ENCODE measurements around the gene OGG1.

The OGG1 gene

DNA sequence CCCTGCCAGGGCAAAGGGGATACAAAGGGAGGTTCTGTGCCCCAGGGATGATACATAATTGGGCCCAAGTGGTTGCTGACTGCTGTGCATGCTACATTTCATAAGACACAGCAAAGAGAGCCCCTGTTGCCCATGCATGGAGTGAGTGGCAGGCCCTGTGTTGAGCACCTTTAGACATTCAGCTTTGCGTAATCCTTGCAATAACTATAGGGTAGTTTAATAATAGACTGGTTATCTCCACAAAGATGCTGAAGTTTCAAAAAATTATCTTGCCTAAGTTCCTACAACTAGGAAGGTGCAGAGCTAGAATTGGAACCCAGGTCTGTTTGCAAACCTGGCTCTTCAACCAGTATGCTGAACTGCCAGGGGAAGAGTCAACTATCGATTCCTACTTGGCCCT, 1.7 kb upstream of the OGG1 start:
- ChIA-PET CTCF (interaction anchor here (1.5 kb wide), 2 partner anchors 13 to 15 kb away, joined by 4 to 5 read pairs; no protein-coding TSS in a partner anchor), POLR2A (no interaction called here)
- TF ChIP-seq, protein P1, sequence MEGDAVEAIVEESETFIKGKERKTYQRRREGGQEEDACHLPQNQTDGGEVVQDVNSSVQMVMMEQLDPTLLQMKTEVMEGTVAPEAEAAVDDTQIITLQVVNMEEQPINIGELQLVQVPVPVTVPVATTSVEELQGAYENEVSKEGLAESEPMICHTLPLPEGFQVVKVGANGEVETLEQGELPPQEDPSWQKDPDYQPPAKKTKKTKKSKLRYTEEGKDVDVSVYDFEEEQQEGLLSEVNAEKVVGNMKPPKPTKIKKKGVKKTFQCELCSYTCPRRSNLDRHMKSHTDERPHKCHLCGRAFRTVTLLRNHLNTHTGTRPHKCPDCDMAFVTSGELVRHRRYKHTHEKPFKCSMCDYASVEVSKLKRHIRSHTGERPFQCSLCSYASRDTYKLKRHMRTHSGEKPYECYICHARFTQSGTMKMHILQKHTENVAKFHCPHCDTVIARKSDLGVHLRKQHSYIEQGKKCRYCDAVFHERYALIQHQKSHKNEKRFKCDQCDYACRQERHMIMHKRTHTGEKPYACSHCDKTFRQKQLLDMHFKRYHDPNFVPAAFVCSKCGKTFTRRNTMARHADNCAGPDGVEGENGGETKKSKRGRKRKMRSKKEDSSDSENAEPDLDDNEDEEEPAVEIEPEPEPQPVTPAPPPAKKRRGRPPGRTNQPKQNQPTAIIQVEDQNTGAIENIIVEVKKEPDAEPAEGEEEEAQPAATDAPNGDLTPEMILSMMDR (IDR thresholded peaks at IDR 0.05; ENCODE audit: insufficient read depth, low read length, missing control alignments): no peak
- no peak for DNase-seq (ENCODE audit: low read depth, low spot score)
- no peak overlapping the region for H3K4me3 ChIP-seq (ENCODE audit: low read depth, low read length)

DNA sequence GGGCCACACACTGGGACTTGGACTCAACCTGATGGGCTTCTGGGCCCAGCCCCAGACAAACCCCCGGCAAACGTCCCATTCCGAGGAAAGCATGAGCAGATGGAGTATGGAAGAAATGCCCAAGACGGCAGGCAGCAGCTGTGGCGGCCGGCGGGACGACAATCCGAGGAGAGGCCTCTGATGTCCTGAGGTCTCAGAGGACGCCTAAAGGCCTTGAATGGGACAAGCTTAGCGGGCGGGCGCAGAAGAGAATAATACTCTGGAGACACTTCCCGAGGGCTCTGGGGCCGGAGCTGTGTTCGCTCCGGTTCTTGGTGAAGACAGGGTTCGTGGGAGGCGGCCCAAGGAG, 482 bp upstream of the OGG1 start:
- H3K4me3 ChIP-seq (ENCODE audit: low read depth, low read length): peak overlapping the region; percentile 92
- CTCF ChIA-PET: interaction anchor here (1.0 to 2.2 kb wide), 7 partner anchors 11 to 778 kb away, joined by 3 to 8 read pairs (median 6); partner anchors contain the start of gene BRPF1
- TF ChIP-seq, protein P1 (IDR thresholded peaks at IDR 0.05; ENCODE audit: insufficient read depth, low read length, missing control alignments): no peak
- POLR2A ChIA-PET: interaction anchor here (0.6 to 3.1 kb wide), 5 partner anchors 11 to 352 kb away, joined by 3 to 24 read pairs (median 8); partner anchors contain the start of genes ARPC4, BRPF1, CAMK1 and TADA3
- DNase-seq (ENCODE audit: low read depth, low spot score): no peak

DNA sequence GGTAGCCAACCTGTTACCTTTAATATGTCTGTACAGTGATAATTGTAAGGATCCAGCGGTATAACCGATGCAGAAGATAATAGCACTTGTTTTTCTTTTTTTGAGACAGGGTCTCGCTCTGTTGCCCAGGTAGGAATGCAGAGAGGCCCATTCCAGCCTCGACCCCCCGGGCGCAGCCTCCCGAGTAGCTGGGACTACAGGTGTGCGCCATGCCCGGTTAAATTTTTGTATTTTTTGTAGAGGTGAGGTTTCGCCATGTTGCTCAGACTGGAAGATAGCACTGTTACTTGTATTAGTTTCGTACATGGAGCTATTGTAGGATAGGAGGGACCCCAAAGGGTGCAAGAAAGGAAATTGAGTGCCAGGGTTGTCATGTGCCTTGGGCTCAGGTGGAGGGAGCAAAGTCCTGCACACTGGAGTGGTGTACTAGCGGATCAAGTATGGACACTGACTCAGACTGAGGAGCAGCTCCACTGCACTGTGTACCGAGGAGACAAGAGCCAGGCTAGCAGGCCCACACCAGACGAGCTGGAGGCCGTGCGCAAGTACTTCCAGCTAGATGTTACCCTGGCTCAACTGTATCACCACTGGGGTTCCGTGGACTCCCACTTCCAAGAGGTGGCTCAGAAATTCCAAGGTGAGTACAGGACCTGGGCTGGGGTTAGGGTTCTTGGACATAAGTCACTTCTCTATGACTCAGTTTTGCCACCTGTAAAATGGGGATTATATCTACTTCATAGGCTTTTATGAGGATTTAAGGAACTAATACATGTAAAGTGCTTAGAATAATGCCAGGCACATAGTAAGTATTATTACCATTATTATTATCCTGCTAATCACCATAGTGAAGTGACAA, 1.0 kb downstream of the OGG1 start:
- CTCF ChIA-PET: interaction anchor here (1.0 to 2.2 kb wide), 4 partner anchors 17 to 42 kb away, joined by 3 to 7 read pairs (median 5); partner anchors contain the start of genes ARPC4 and BRPF1
- TF ChIP-seq, protein P1 (IDR thresholded peaks at IDR 0.05; ENCODE audit: insufficient read depth, low read length, missing control alignments): no peak
- peak overlapping the region; percentile 92 for H3K4me3 ChIP-seq (ENCODE audit: low read depth, low read length)
- DNase-seq (ENCODE audit: low read depth, low spot score): no peak
- POLR2A ChIA-PET: interaction anchor here (3.1 kb wide), 1 partner anchor 19 kb away, joined by 24 read pairs; the partner anchor contains the start of gene BRPF1

DNA sequence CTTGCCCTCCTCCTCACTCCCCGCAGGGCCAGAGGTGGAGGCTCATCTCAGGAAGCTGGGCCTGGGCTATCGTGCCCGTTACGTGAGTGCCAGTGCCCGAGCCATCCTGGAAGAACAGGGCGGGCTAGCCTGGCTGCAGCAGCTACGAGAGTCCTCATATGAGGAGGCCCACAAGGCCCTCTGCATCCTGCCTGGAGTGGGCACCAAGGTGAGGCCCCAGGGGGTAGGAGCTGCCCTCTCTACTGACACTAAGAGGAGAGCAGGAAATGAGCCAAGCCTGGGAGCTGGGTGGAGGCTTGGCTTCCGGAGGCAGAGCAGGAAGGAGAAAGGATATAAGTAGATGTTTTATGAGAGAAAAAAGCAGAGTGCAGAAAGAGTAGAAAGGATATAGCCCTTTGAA, 4.9 kb downstream of the OGG1 start:
- no peak overlapping the region for H3K4me3 ChIP-seq (ENCODE audit: low read depth, low read length)
- no peak for DNase-seq (ENCODE audit: low read depth, low spot score)
- ChIA-PET CTCF (interaction anchor here (1.3 kb wide), 1 partner anchor 401 kb away, joined by 3 read pairs; no protein-coding TSS in a partner anchor), POLR2A (interaction anchor here (0.8 to 1.1 kb wide), 2 partner anchors 9 to 15 kb away, joined by 3 to 4 read pairs; partner anchors contain the start of gene CAMK1)
- TF ChIP-seq, protein P1 (IDR thresholded peaks at IDR 0.05; ENCODE audit: insufficient read depth, low read length, missing control alignments): no peak

DNA sequence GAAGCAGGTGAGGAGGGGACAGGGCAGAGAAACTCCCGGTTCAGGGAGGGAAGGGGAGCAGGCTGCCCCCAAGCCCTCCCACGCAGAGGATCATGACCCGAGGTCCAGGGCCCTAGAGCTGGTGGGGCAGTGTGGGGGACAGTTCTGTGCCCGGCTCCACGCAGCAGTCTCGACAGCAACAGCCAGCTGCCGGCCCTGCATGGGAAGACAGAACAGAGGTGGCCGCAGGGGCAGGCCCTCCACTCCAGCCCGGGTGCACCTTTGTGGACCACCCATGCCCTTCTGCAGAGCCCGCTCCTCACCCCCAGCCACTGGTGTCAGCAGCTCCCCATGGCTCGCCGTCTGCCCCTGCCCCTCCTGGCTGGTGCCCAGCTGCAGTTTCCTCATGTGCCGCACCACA, 7.7 kb downstream of the OGG1 start:
- ChIA-PET POLR2A (no interaction called here), CTCF (no interaction called here)
- TF ChIP-seq, protein P1 (IDR thresholded peaks at IDR 0.05; ENCODE audit: insufficient read depth, low read length, missing control alignments): no peak
- no peak for DNase-seq (ENCODE audit: low read depth, low spot score)
- H3K4me3 ChIP-seq (ENCODE audit: low read depth, low read length): no peak overlapping the region
